Lower lobe of right lung (tissue), 2 donors: ENCODE data around the gene MARF1. TPM values are rescaled to one million over a fixed set of nuclear protein-coding genes. Genes with fewer than 3 reads are reported as not detected.
"Not testable (repeated sequence)": the region's sequence is repeated elsewhere in the genome, so short reads cannot be mapped to it uniquely, and the experiment has no call there.

Experiments used
- ATAC-seq, 2 donors: fragments of 200-7000 bp; cut with Tn5 transposase; one replicate each; pipeline ENCODE4 v1.9.1; 2020 to 2022; ENCODE audit warnings: mild to moderate bottlenecking in 2 of 2, moderate library complexity in 2 of 2
- DNase-seq: peaks from one replicate; pipeline ENCODE4 v3.0.0-alpha.2; 2020
- H3K27ac ChIP-seq: fragments of 200-600 bp; one replicate; pipeline ENCODE4 v1.8.0; 2022
- H3K27me3 ChIP-seq: fragments of 200-600 bp; one replicate; pipeline ENCODE4 v1.8.0; 2022; ENCODE audit warnings: low read depth
- H3K36me3 ChIP-seq: fragments of 200-600 bp; one replicate; pipeline ENCODE4 v1.8.0; 2022; ENCODE audit warnings: mild to moderate bottlenecking
- H3K4me1 ChIP-seq: fragments of 200-600 bp; one replicate; pipeline ENCODE4 v1.8.0; 2022
- H3K4me3 ChIP-seq: fragments of 200-600 bp; one replicate; pipeline ENCODE4 v1.8.0; 2022; ENCODE audit warnings: mild to moderate bottlenecking
- H3K9me3 ChIP-seq: fragments of 200-600 bp; one replicate; pipeline ENCODE4 v1.8.0; 2022
- intact Hi-C: fragments of 100-400 bp; cut with DNase I; formaldehyde crosslinking; loops from one replicate; pipeline ENCODE4 v1.11.0; 2022
- total RNA-seq: library from RNA; stranded (reverse); fragmentation: NEBNext Ultra II Directional; extraction: Animal tissue kit (Norgen Biotek cat#: 25700); gene quantifications from one replicate; pipeline ENCODE4 v1.2.1, GENCODE V29; 2021
- TF ChIP-seq, protein P1 (sequence below): fragments of 200-600 bp; IDR thresholded peaks from one replicate; pipeline ENCODE4 v1.8.0; 2022; ENCODE audit warnings: antibody characterized with exemption, mild to moderate bottlenecking
- donor health status: DM: no; HTN: yes; CAD: no; lungs with severe emphysema.

The MARF1 gene
- total RNA-seq, 1 donor from 2014 or later = 111 TPM

DNA sequence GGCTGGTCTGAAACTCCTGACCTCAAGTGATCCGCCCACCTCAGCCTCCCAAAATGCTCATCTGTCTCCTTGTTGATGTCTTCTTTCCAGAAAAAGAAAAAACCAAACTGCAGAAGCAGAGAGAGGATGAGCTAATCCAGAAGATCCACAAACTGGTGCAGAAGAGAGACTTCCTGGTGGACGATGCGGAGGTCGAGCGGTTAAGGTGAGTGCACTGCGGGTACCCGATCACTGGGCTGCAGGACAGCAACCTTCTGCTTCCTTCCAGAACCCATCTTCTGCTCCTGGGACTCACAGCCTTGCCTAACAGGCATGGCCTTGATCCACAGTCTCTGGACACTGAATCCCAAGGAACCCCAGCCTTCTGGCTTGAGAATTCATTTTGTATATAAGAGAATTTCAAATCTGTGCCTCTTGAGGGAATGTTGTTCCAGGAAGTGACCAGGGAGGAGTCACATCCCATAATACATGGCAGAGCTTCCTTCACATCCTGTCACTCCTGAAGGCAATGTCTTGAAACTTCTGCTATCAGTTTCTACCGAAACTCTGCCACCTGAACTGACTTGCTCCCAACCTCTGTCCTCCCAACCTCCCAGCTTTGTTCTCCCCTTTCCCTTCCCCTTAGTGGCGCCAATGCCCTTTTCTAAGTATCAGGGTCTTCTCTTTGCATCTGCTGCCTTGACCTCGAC lies 61.7 kb downstream of the MARF1 start:
- H3K36me3 ChIP-seq = peaks cover 19% of the 10 kb centered on the region
- TF ChIP-seq, protein P1, sequence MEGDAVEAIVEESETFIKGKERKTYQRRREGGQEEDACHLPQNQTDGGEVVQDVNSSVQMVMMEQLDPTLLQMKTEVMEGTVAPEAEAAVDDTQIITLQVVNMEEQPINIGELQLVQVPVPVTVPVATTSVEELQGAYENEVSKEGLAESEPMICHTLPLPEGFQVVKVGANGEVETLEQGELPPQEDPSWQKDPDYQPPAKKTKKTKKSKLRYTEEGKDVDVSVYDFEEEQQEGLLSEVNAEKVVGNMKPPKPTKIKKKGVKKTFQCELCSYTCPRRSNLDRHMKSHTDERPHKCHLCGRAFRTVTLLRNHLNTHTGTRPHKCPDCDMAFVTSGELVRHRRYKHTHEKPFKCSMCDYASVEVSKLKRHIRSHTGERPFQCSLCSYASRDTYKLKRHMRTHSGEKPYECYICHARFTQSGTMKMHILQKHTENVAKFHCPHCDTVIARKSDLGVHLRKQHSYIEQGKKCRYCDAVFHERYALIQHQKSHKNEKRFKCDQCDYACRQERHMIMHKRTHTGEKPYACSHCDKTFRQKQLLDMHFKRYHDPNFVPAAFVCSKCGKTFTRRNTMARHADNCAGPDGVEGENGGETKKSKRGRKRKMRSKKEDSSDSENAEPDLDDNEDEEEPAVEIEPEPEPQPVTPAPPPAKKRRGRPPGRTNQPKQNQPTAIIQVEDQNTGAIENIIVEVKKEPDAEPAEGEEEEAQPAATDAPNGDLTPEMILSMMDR = no peak
- H3K9me3 ChIP-seq = peaks cover 10% of the 10 kb centered on the region
- DNase-seq (no peak), ATAC-seq (no peak)
- H3K4me1 ChIP-seq = peaks cover 5% of the 10 kb centered on the region
- H3K4me3 ChIP-seq = no peak overlapping the region
- H3K27ac ChIP-seq = peak overlapping the region; percentile 58
- no peaks in the 10 kb centered on the region for H3K27me3 ChIP-seq
- intact Hi-C loops = no loop called here

DNA sequence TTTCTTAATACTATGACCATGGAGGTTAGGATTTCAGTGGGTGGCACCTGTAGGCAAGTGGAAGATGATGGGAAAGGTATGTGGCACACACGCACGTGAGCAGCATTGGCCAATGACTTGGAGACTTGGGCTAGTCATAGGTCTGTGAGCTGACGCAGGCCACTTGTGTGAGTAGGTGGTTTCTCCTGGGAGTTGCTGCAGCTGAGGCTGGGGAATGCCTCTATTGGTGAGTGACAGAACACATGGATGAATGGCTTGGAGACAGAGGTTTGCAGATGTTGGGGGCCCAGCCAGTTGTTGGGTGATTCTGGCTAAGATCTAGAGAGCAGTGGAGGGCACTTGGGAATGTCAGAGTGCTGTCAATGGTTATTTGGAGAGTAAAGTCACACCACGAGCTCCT lies 64.1 kb downstream of the MARF1 start:
- intact Hi-C loops = no loop called here
- ATAC-seq = no peak

DNA sequence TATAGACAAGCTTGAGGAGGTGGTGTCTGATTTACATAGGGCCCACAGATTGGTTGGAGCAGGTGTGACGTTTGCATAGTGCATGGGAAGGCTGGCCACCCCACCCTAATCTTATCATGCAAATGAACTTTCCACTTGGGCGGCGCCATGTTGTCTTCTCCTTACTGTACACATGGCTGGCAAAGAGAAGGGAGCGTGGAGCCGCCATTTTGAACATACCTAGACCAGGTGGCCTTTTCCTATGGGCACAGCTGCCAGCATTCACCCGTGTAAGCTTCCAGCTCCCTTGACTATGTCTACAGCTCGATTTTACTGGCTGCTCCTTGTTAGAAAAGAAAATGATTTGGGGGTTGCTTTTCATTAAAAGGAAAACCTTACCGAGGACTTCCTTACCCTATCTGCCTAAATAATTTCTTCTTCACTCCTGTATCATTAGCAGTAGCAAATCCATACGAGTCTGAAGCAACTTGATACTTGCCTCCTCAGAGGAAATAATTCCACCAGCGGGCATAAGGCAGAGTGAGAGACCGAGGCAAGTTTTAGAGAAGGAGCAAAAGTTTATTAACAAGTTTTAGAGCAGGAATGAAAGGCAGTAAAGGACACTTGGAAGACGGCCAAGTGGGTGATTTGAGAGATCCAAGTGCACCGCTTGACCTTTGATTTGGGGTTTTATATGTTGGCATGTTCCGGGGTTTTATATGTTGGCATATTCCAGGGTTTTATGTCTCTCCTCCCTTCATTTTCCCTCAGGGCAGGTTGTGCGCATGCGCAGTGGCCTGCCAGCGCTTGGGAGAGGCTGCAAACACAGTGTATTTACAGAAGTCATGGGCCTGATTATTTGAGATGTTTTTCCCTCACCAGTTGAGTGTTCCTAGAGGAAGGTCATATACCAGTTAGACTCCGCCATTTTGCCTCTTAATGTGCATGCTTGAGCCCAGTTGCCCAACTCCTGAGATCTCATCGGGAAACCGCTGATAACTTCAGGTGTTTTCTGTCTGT lies 65.7 kb downstream of the MARF1 start:
- Histone ChIP-seq H3K4me3 (no peak overlapping the region), H3K27me3 (no peaks in the 10 kb centered on the region), H3K36me3 (peaks cover 9% of the 10 kb centered on the region), H3K27ac (no peak overlapping the region), H3K9me3 (no peaks in the 10 kb centered on the region), H3K4me1 (peaks cover 13% of the 10 kb centered on the region)
- ATAC-seq (no peak), DNase-seq (no peak)
- intact Hi-C loops = no loop called here
- TF ChIP-seq, protein P1 = no peak

More for the DNA sequence above, 64.1 kb downstream of the MARF1 start:
- Histone ChIP-seq H3K4me1 (peaks cover 5% of the 10 kb centered on the region), H3K27me3 (no peaks in the 10 kb centered on the region), H3K4me3 (no peak overlapping the region), H3K9me3 (no peaks in the 10 kb centered on the region), H3K36me3 (peaks cover 19% of the 10 kb centered on the region), H3K27ac (no peak overlapping the region)
- TF ChIP-seq, protein P1 = no peak
- DNase-seq = no peak

DNA sequence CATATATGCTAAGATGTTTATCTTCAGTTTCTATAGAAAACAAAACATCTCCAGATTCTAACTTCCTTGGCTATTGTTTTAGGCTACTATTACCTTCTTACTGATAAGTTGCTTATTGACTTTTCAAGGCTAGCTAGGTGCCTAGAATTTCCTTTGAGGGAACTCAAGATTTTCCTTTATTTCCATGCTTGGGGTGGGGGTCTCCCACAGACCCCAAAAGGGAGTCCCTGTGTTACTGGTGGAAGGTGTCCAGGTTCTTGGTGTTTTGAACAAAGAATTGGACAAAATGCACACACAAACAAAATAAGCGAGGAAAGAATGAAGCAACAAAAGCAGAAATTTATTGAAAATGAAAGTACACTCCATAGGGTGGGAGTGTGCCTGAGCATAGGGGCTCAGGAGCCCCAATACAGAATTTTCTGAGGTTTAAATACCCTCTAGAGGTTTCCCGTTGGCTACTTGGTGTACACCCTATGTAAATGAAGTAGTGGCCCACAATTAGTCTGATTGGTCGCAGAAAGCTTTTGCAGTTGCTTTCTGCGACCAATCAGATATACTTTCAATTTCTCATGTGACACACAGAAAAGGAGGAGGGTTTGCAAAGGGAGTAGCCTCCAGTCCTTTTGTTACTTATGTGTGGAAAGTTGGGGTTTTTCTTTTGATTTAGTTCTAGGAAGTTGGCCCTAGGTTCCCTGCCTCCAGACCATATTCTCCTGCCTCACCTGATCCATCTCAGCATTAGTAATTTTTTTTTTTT lies 67.5 kb downstream of the MARF1 start:
- no peaks in the 10 kb centered on the region for H3K27me3 ChIP-seq
- TF ChIP-seq, protein P1 = no peak
- peaks cover 17% of the 10 kb centered on the region for H3K4me1 ChIP-seq
- no peaks in the 10 kb centered on the region for H3K9me3 ChIP-seq
- ATAC-seq = no peak
- no peaks in the 10 kb centered on the region for H3K36me3 ChIP-seq
- no peak overlapping the region for H3K4me3 ChIP-seq
- no peak for DNase-seq
- no peak overlapping the region for H3K27ac ChIP-seq
- intact Hi-C loops = no loop called here

DNA sequence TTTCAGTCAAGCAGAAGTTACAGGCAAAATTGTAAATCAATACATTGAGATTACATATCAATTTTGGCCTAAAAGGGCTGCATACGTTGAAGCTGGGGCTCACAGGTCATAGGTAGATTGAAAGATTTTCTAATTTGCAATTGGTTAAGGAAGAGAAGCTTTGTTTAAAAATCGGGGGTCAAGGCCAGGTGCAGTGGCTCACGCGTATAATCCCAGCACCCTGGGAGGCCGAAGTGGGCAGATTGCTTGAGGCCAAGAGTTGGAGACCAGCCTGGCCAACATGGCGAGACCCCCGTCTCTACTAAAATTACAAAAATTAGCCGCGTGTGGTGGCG lies 68.4 kb downstream of the MARF1 start:
- ATAC-seq = no peak
- no peaks in the 10 kb centered on the region for H3K9me3 ChIP-seq

DNA sequence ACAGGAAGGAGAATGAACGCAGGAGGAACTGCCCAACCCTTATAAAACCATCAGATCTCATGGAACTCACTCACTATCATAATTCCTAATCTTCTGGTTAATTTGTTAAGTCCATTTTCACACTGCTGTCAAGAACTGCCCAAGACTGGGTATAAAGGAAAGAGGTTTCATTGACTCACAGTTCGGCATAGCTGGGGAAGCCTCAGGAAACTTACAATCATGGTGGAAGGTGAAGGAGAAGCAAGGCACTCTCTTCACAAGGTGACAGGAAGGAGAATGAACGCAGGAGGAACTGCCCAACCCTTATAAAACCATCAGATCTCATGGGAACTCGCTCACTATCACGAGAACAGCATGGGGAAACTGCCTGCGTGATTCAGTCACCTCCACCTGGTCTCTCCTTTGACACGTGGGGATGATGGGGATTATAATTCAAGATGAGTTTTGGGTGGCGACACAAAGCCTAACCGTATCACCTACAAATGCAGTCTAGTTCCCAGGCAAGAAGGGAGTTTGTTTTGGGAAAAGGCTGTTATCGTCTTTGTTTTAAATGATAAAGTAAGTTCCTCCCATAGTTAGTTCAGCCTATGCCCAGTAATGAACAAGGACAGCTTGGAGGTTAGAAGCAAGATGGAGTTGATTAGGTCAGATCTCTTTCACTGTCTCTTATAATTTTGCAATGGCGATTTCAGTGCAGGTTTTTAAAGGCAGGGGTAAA lies 68.9 kb downstream of the MARF1 start:
- H3K27me3 ChIP-seq = not testable (repeated sequence)

More for the DNA sequence above, 68.4 kb downstream of the MARF1 start:
- intact Hi-C loops = no loop called here
- TF ChIP-seq, protein P1 = no peak
- H3K4me3 ChIP-seq = no peak overlapping the region
- H3K27me3 ChIP-seq = no peaks in the 10 kb centered on the region
- no peak overlapping the region for H3K27ac ChIP-seq
- no peaks in the 10 kb centered on the region for H3K36me3 ChIP-seq
- peaks cover 17% of the 10 kb centered on the region for H3K4me1 ChIP-seq
- DNase-seq = no peak

More for the DNA sequence above, 68.9 kb downstream of the MARF1 start:
- intact Hi-C loops, DNase-seq, H3K27ac ChIP-seq, H3K4me3 ChIP-seq, H3K36me3 ChIP-seq, H3K9me3 ChIP-seq, ATAC-seq: not testable (repeated sequence)
- peaks cover 17% of the 10 kb centered on the region for H3K4me1 ChIP-seq
